HT-29 (cell line): Measurements from ENCODE around the gene GBX1. TPM values are rescaled to one million over a fixed set of nuclear protein-coding genes. Genes with fewer than 3 reads are reported as not detected.

Experiments
- DNase-seq: peaks from one replicate; pipeline ENCODE4 v3.0.0-alpha.2; 2015; ENCODE audit warnings: low spot score
- total RNA-seq: library from RNA; depleted of rRNA; stranded (reverse); fragments of >200 nt; shearing (Covaris generic); gene quantifications from 2 replicates; pipeline ENCODE4 v1.2.3, GENCODE V29; 2014

GBX1 gene
- total RNA-seq, 1 experiment from 2014 or later, result not detected

DNA sequence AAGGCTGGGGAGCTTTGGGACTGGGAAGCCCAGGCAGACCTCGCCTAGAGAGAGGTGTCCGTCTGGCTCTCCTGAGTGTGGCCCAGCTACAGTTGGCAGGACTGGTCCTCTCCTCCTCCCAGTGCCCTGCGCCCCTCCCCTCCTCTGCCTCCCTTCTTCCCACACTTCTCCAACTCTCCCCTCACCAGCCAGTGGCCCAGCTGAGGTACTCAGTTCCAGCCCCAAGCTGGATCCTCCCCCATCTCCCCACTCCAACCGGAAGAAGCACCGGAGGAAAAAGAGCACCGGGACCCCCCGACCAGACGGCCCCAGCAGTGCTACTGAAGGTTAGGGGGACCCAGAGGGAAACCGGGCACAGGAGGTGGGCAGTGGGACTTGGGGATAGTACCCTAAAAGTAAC, 27.7 kb downstream of the GBX1 start:
- no peak for DNase-seq

DNA sequence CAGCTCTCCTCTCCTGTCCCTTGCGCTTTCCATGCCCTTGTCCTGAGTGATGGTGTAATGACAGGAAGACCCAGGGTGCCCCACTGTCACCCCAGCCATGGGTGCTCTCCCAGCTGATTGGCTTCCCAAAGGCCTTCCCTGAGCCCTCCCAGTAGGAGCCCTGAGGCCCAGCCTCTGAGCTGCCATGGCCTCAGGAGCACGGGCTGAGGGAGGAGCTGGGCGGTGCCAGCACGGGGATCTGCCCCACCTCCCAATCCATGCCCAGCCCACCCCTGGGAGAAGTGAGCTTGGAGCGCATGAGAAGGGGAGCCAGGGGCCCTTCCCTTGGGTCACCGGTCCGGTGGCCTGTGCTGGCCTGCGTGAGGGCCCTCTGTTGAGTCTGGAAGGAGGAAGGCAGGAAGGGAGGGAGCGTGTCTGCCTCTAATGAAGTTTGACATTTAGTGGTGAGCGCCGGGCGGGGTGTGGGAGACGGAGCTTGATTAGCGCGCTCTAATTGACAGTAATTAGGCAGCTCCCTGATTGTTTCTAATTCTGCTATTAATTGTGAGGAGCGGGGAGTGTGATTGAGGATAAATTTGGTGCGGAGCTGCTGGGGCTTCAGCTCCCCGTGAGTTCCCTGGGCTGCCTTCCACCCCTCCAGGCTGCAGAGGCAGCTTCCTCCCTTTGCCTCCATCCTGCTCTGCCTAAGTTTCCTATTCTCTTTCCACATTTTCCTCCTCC, 28.3 kb downstream of the GBX1 start:
- no peak for DNase-seq

DNA sequence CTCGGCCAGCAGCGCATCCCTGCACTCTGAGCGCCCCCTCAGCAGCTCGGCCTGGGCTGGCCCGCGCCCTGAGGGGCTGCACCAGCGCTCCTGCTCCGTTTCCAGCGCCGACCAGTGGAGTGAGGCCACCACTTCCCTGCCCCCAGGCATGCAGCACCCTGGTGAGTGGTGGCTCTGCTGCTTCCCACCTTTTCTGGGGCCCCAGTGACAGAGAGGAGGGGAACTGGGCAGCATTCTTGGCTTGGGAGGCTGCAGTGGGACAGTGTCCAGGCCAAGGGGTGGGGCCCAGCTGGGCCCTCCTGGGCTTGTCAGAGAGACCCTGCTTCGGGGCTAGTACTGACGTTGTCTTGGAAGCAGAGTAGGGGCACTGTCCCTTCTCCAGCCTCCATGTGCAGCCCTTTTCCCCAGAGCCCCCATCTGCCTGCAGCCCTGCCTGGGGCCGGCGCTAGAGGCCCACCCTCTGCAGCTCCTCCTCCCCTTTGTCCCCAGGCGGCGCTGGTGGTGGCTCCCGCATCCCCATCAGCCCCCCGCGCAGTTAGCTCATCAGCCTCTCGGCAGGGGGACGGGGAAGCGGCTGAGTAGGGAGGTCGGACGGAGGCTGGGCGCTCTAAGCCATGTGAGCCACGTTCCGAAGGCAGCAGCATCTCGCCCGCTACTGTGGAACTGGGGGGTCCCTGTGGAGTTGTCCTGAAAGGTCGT, 29.2 kb downstream of the GBX1 start:
- no peak for DNase-seq

GRCh38 chr7:151137791-151138152, 29.7 kb downstream of the GBX1 start:
- DNase-seq, result no peak

DNA sequence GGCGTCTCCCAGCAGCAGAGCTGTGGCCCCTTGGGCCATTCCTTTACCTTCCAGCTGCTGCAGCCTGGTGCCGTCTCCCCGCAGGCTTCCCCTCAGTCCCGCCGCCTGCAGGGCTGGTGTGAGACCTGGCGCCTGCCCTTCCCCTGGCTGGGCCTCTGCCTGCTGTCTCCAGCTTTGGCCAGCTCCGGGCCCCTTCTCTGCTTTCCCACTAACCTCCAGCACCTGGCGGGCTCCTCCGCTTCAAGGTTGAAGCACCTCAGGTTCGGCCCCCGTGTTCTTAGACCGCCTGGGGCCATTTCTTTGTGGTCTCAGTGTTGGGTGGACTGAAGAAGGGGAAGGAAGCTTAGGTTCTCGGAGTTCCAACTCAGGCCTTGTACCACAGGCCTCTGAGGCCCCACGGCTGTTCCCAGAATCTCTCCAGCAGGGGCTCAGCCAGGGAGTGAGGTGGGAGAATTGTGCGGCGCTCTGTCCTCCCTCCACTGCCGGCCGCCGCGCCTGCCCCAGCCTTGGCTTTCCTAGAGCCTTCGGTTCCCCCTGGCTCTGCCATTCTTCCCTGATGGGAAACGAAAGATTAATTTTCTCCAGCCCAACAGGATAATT, 30.3 kb downstream of the GBX1 start:
- no peak for DNase-seq

GRCh38 chr7:151135866-151136843, 31.3 kb downstream of the GBX1 start:
- no peak for DNase-seq

DNA sequence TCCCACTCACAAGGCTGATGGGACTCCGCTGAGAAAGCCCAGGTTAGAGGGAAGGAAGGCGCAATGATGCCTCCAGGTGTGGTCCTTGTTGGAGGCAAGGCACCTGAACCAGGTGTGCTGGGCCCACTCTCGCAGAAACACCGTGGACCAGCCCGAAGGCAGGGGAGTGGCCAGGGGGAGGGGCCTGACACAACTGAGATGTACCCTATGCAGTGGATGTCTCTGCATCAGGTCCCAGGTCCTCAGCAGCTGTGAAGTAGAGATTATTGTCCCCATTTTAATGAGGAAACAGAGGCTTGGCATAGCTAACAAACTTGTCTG, 32.0 kb downstream of the GBX1 start:
- DNase-seq, result no peak

GRCh38 chr7:151134743-151135524, 32.6 kb downstream of the GBX1 start:
- no peak for DNase-seq

DNA sequence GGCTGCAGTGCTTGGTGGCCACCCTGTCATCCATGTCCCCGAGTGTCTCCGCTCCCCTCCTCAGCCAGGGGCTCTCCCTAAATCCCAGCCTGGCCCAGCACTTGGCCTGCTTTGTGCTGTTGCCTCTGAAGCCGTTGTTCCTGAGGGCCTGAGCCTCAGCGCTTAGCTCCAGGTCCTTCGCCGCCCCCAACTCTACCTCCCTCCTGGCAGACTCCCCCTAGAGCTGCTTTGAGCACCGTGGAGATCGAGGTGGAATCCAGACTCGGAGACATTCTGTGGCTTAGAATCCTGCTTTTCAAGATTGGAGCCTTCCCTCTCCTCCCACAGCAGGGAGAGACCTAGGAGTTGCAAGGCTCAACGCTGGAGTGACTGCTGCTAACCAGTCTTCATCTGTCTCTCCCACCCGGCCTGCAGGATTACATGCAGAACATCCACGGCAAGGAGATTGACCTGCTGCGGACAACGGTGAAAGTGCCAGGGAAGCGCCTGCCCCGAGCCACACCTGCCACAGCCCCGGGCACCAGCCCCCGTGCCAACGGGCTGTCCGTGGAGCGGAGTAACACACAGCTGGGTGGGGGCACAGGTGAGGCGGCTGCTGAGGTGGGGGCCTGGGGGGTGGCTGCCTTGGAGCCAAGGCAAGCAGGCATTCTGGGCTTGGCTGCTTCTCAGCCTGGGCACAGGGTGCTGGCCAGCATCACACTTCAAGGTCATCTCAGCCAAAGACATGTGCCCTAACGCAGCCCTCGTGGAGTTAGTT, 33.3 kb downstream of the GBX1 start:
- no peak for DNase-seq

DNA sequence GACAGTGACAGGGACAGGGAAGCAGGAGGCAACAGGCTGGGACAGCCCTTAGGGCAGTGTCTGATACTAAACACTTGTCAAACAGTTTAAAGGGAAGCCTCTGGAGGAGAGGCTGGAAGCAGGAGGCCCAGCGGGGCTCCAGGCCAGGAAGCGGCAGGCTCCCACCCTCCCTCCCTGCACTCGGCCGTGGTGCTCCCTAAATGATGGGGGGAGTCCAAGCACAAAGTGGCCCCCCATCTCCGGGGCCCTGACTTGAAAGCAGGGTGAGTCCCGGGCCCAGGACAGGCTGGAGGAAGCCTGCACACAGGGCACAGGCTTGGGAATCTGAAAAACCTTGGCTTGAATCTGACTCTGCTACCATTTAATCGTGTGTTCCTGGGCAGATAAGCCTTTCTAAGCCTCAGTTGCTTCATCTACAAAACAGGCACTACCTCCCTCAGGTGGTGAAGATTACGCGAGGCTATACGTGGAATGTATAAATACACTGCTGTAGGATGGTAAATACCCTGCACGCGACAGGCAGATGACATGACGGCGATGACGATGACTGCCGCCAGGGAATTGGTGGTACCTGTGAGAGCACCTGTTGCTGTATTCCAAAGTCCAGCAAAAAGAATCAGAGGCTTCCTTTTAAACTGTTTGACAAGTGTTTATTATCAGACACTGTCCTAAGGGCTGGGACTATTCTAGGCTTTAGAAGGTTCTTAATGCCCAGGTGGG, 34.1 kb downstream of the GBX1 start:
- DNase-seq, result no peak

DNA sequence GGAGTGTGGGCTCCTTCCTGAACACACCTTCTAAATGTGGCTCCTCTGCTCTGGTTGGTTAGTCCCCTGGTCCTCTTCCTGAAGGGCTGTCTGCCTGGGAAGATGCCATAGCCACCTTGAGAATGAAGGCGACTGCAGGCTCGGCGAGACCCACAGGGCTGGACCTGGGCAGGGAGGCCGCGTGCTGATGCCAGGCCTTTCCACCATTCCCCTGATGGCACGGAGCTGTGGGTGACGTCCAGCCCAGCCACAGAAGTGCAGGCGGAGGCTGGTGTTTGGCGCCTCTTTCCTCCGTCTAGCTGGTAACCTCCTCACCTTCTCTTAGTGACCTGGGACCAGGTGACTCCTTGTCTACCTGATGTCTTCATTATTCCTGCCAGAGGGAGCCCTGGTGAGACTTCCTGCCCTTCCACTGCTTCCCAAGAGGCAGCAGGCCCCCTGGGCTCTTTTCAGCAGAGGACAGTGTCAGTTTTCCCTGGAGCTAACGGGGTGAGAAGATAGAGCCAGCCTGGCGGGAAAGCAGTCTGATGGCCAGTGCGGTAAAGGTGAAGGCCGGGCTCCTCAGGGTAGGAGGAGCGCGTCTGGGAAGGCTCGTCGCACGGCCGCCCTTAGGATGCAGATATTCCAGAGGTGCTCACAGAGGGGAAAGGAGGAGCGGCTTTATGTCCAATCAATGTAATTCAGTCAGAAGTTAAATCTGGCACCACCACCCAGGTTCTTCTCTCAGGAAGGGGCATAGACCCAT, 34.9 kb downstream of the GBX1 start:
- DNase-seq, result no peak

GRCh38 chr7:151131592-151132293, 35.8 kb downstream of the GBX1 start:
- no peak for DNase-seq

GRCh38 chr7:151131224-151131591, 36.3 kb downstream of the GBX1 start:
- no peak for DNase-seq

- no peak for DNase-seq
Measured at GRCh38 chr7:151130741-151131157, 36.7 kb downstream of the GBX1 start.

DNA sequence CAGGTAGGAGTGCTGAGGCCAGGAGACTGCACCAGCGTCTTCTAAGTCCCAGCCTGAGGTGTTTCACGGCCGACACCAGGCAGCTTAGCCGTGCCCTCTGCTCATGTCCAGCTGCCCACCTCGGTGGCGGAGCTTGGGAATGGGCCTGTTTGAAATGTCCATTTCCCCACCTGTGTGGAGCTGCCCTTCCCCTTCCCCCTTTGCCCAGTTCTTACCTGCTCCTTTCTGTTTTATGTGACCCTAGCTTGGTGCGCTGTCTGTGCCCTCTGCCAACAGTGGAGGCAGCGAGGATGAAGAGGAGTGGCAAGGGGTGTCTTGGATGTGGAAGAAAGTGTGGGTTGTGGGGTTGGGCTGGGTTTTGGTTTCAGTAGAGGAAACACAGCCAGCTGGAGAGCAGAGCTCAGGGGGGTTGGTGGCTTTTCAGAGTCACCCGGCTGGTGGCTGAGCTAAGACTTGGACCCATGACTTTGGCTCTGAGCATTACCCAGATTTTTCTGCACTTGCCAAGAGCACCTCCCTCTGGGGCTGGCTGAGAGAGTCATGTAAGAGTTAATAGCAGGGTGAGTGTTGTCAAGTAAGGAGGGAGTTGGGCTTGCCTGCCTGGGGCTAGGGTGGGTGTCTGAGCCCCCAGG, 37.4 kb downstream of the GBX1 start:
- DNase-seq, result no peak

GRCh38 chr7:151129117-151129959, 38.2 kb downstream of the GBX1 start:
- no peak for DNase-seq

GRCh38 chr7:151128716-151129115, 38.8 kb downstream of the GBX1 start:
- no peak for DNase-seq
